H9 (cell line): ENCODE results near the gene PLD2. TPM values are rescaled to one million over a fixed set of nuclear protein-coding genes. Genes with fewer than 3 reads are reported as not detected.

Source experiments
- DNase-seq: peaks from one replicate; pipeline ENCODE4 v3.0.0-alpha.2; 2017
- H2AFZ ChIP-seq: one replicate; pipeline ENCODE4 v1.6.1; 2013; ENCODE audit warnings: mild to moderate bottlenecking, low read length, control low read depth, moderate library complexity
- H2AK5ac ChIP-seq: 2 replicates; pipeline ENCODE4 v1.6.1; 2013; ENCODE audit warnings: low read length, control low read depth, mixed read lengths; ENCODE audit not compliant: insufficient read length
- H2BK120ac ChIP-seq: one replicate; pipeline ENCODE4 v1.6.1; 2013; ENCODE audit warnings: low read depth, mild to moderate bottlenecking, low read length, control low read depth, inconsistent platforms; ENCODE audit not compliant: poor library complexity, severe bottlenecking
- H2BK12ac ChIP-seq: 2 replicates; pipeline ENCODE4 v1.6.1; 2013; ENCODE audit warnings: low read length, control low read depth, mixed read lengths, low read depth; ENCODE audit not compliant: insufficient read length
- H2BK15ac ChIP-seq: 2 replicates; pipeline ENCODE4 v1.6.1; 2013; ENCODE audit warnings: low read depth, low read length, control low read depth
- H2BK20ac ChIP-seq: one replicate; pipeline ENCODE4 v1.6.1; 2013; ENCODE audit warnings: low read depth, mild to moderate bottlenecking, low read length, control low read depth, inconsistent platforms; ENCODE audit not compliant: poor library complexity, severe bottlenecking
- H2BK5ac ChIP-seq: 2 replicates; pipeline ENCODE4 v1.6.1; 2013; ENCODE audit warnings: low read length, control low read depth, mixed read lengths; ENCODE audit not compliant: insufficient read length
- H3K14ac ChIP-seq: 2 replicates; pipeline ENCODE4 v1.6.1; 2013; ENCODE audit warnings: low read length, control low read depth; ENCODE audit not compliant: insufficient read depth
- H3K18ac ChIP-seq: 2 replicates; pipeline ENCODE4 v1.6.1; 2013; ENCODE audit warnings: low read depth, mild to moderate bottlenecking, mixed read lengths, low read length, control low read depth; ENCODE audit not compliant: insufficient read length
- H3K23ac ChIP-seq: 2 replicates; pipeline ENCODE4 v1.6.1; 2013; ENCODE audit warnings: low read length, control low read depth, mixed read lengths, low read depth; ENCODE audit not compliant: insufficient read length
- H3K23me2 ChIP-seq: 2 replicates; pipeline ENCODE4 v1.6.1; 2013; ENCODE audit warnings: low read depth, mild to moderate bottlenecking, mixed read lengths, low read length, control low read depth; ENCODE audit not compliant: insufficient read length, poor library complexity, severe bottlenecking
- H3K27ac ChIP-seq: 2 replicates; pipeline ENCODE4 v1.5.1; 2013; ENCODE audit warnings: low read length, control low read depth, mixed read lengths, low read depth; ENCODE audit not compliant: insufficient read length
- H3K27me3 ChIP-seq: 2 replicates; pipeline ENCODE4 v1.6.1; 2013; ENCODE audit warnings: low read length, control low read depth, inconsistent platforms; ENCODE audit not compliant: insufficient read depth
- H3K4ac ChIP-seq: 2 replicates; pipeline ENCODE4 v1.6.1; 2013; ENCODE audit warnings: low read depth, mild to moderate bottlenecking, control low read depth, inconsistent platforms, low read length, moderate library complexity
- H3K4me1 ChIP-seq: 2 replicates; pipeline ENCODE4 v1.6.1; 2013; ENCODE audit warnings: low read length, control low read depth, inconsistent platforms; ENCODE audit not compliant: insufficient read depth
- H3K4me2 ChIP-seq: 2 replicates; pipeline ENCODE4 v1.6.1; 2013; ENCODE audit warnings: low read length, control low read depth, mixed read lengths; ENCODE audit not compliant: insufficient read length, insufficient read depth
- H3K56ac ChIP-seq: 2 replicates; pipeline ENCODE4 v1.6.1; 2013; ENCODE audit warnings: low read depth, mild to moderate bottlenecking, mixed read lengths, low read length, control low read depth; ENCODE audit not compliant: insufficient read length
- H3K79me1 ChIP-seq: 2 replicates; pipeline ENCODE4 v1.6.1; 2013; ENCODE audit warnings: low read depth, mild to moderate bottlenecking, moderate library complexity, low read length, control low read depth, inconsistent platforms; ENCODE audit not compliant: insufficient read depth, poor library complexity, severe bottlenecking
- H3K79me2 ChIP-seq: 2 replicates; pipeline ENCODE4 v1.6.1; 2013; ENCODE audit warnings: low read length, control low read depth, inconsistent platforms; ENCODE audit not compliant: insufficient read depth
- H3K9ac ChIP-seq: 2 replicates; pipeline ENCODE4 v1.6.1; 2013; ENCODE audit warnings: low read length, control low read depth, mixed read lengths; ENCODE audit not compliant: insufficient read length; ENCODE audit errors: extremely low read depth
- H3K9me3 ChIP-seq: one replicate; pipeline ENCODE4 v1.6.1; 2013; ENCODE audit warnings: low read depth, low read length, inconsistent platforms; ENCODE audit not compliant: control insufficient read depth
- H3T11ph ChIP-seq: one replicate; pipeline ENCODE4 v1.6.1; 2013; ENCODE audit warnings: mild to moderate bottlenecking, low read length, control low read depth, inconsistent platforms
- H4K20me1 ChIP-seq: one replicate; pipeline ENCODE4 v1.6.1; 2013; ENCODE audit not compliant: control insufficient read depth, insufficient read length, insufficient read depth
- H4K5ac ChIP-seq: 2 replicates; pipeline ENCODE4 v1.6.1; 2013; ENCODE audit warnings: low read depth, mild to moderate bottlenecking, mixed read lengths, low read length, control low read depth; ENCODE audit not compliant: insufficient read length
- H4K8ac ChIP-seq: replicated peaks from 2 replicates; pipeline ENCODE4 v1.6.1; 2013; ENCODE audit warnings: low read length, control low read depth, mixed read lengths, low read depth; ENCODE audit not compliant: insufficient read length
- H4K91ac ChIP-seq: 2 replicates; pipeline ENCODE4 v1.6.1; 2013; ENCODE audit warnings: low read depth, mild to moderate bottlenecking, moderate library complexity, mixed read lengths, low read length, control low read depth; ENCODE audit not compliant: insufficient read length
- H3K27ac Mint-ChIP-seq, 3 experiments: 2 replicates in 2 of 3; 3 replicates in 1 of 3; pipeline ENCODE4 v1.8.0; 2020 to 2021; ENCODE audit warnings: mixed read lengths in 3 of 3, mild to moderate bottlenecking in 1 of 3, moderate library complexity in 1 of 3
- H3K27me3 Mint-ChIP-seq: 2 replicates; pipeline ENCODE4 v1.8.0; 2021; ENCODE audit warnings: low read depth, mild to moderate bottlenecking, moderate library complexity, mixed read lengths
- H3K36me3 Mint-ChIP-seq, 3 experiments: 2 replicates in 2 of 3; 3 replicates in 1 of 3; pipeline ENCODE4 v1.8.0; 2020 to 2021; ENCODE audit warnings: low read depth in 3 of 3, mixed read lengths in 3 of 3; ENCODE audit not compliant: insufficient read depth in 1 of 3
- H3K4me1 Mint-ChIP-seq, 2 experiments: 2 replicates each; pipeline ENCODE4 v1.8.0; 2020; ENCODE audit warnings: mixed read lengths in 2 of 2
- H3K4me3 Mint-ChIP-seq, 2 experiments: 2 replicates in 1 of 2; 3 replicates in 1 of 2; pipeline ENCODE4 v1.8.0; 2020 to 2021; ENCODE audit warnings: mild to moderate bottlenecking in 2 of 2, mixed read lengths in 2 of 2, moderate library complexity in 1 of 2
- H3K9me3 Mint-ChIP-seq, 2 experiments: 2 replicates in 1 of 2; 3 replicates in 1 of 2; pipeline ENCODE4 v1.8.0; 2020; ENCODE audit warnings: mild to moderate bottlenecking in 2 of 2, mixed read lengths in 2 of 2, moderate library complexity in 1 of 2
- CTCF ChIP-seq: fragments of 200-600 bp; sonication (generic); conservative IDR thresholded peaks from 3 replicates; pipeline ENCODE4 v1.8.0; 2021; ENCODE audit warnings: antibody characterized with exemption, mild to moderate bottlenecking
- WGBS: extraction: QIAGEN DNeasy Blood & Tissue Kit; methylation state at CpG from one replicate; pipeline ENCODE4 v1.1.7; 2013; ENCODE audit warnings: missing lambda C conversion rate, low lambda C conversion rate, mixed read lengths; ENCODE audit not compliant: insufficient read length; ENCODE audit errors: extremely low coverage; 5-methylcytosine and 5-hydroxymethylcytosine counted together
- total RNA-seq: library from RNA; stranded (reverse); gene quantifications from 2 replicates; pipeline ENCODE4 v1.2.1, GENCODE V29; 2021

PLD2 gene
- total RNA-seq, 1 experiment from 2014 or later = 63.3 TPM

GRCh38 chr17:4842376-4842775 is 35.4 kb downstream of the PLD2 start:
- Histone ChIP-seq H3K79me2 (peaks cover 10% of the 10 kb centered on the region; the same call in 1 of the 2 replicates), H3K23ac (no peak overlapping the region), H3K27me3 (no peaks in the 10 kb centered on the region), H4K8ac (no peak overlapping the region), H2BK120ac (no peak overlapping the region), H3K79me1 (peaks cover 9% of the 10 kb centered on the region), H3K9me3 (no peaks in the 10 kb centered on the region), H3T11ph (no peak overlapping the region), H3K4ac (no peak overlapping the region), H4K20me1 (no peaks in the 10 kb centered on the region), H4K5ac (no peak overlapping the region), H4K91ac (no peak overlapping the region), H3K4me2 (no peak overlapping the region), H3K27ac (no peak overlapping the region), H2BK15ac (no peak overlapping the region), H3K23me2 (no peaks in the 10 kb centered on the region), H2AFZ (no peak overlapping the region), H3K14ac (no peak overlapping the region), H2BK12ac (no peak overlapping the region), H3K4me1 (no peaks in the 10 kb centered on the region), H2AK5ac (no peak overlapping the region), H2BK5ac (no peak overlapping the region), H3K56ac (no peak overlapping the region), H2BK20ac (no peak overlapping the region), H3K18ac (no peak overlapping the region), H3K9ac (no peak overlapping the region)
- no peak overlapping the region for H3K4me3 Mint-ChIP-seq
- H3K27ac Mint-ChIP-seq = peak overlapping the region in 2 of 3 experiments; percentile 25 to 31; a peak in 2 of 7 replicates
- DNase-seq = no peak
- H3K9me3 Mint-ChIP-seq = no peaks in the 10 kb centered on the region
- peaks cover 0 to 13% (median 0%) of the 10 kb centered on the region in 3 experiments; a peak in 2 of 7 replicates for H3K36me3 Mint-ChIP-seq
- peaks cover 32 to 37% of the 10 kb centered on the region in 2 experiments for H3K4me1 Mint-ChIP-seq
- H3K27me3 Mint-ChIP-seq = 0 out of 2 replicates have a peak, but pooled peaks cover 1% of the 10 kb centered on the region
- no peak for TF ChIP-seq CTCF
- no CpG with 5 or more reads among the region's 3 CpGs for WGBS
